Liver (tissue), 9 donors: ENCODE measurements around the gene TMEM63A. TPM values are rescaled to one million over a fixed set of nuclear protein-coding genes. Genes with fewer than 3 reads are reported as not detected.

Source experiments
- DNase-seq: peaks from one replicate; pipeline ENCODE4 v3.0.0-alpha.2; 2017; ENCODE audit warnings: low spot score
- H3K27ac ChIP-seq, 2 donors: one replicate each; pipeline ENCODE4 v1.7.0; 2013; ENCODE audit warnings: inconsistent platforms in 2 of 2, low read length in 2 of 2, control low read depth in 1 of 2, low read depth in 1 of 2, mild to moderate bottlenecking in 1 of 2
- H3K27me3 ChIP-seq, 4 donors: one replicate each; pipeline versions ENCODE4 v1.6.1 to v1.7.0; 2013; ENCODE audit warnings: low read length in 3 of 4, inconsistent platforms in 1 of 4, mild to moderate bottlenecking in 1 of 4, moderate library complexity in 1 of 4; ENCODE audit not compliant: control insufficient read depth in 4 of 4, insufficient read depth in 4 of 4
- H3K36me3 ChIP-seq, 4 donors: one replicate each; pipeline versions ENCODE4 v1.6.1 to v1.7.0; 2013; ENCODE audit warnings: low read length in 3 of 4, mild to moderate bottlenecking in 3 of 4, low read depth in 1 of 4, moderate library complexity in 1 of 4; ENCODE audit not compliant: control insufficient read depth in 4 of 4, insufficient read depth in 3 of 4
- H3K4me1 ChIP-seq, 4 donors: one replicate each; pipeline versions ENCODE4 v1.6.1 to v1.7.0; 2013; ENCODE audit warnings: low read length in 3 of 4, mild to moderate bottlenecking in 3 of 4, moderate library complexity in 1 of 4; ENCODE audit not compliant: control insufficient read depth in 4 of 4, insufficient read depth in 4 of 4
- H3K4me3 ChIP-seq, 3 donors: one replicate each; pipeline versions ENCODE4 v1.6.1 to v1.7.0; 2013; ENCODE audit warnings: low read length in 3 of 3, control low read depth in 1 of 3, low read depth in 1 of 3, mild to moderate bottlenecking in 1 of 3
- H3K9ac ChIP-seq, 2 donors: one replicate each; pipeline ENCODE4 v1.7.0; 2013; ENCODE audit warnings: low read length in 2 of 2, mild to moderate bottlenecking in 2 of 2, moderate library complexity in 2 of 2, control low read depth in 1 of 2, low read depth in 1 of 2
- H3K9me3 ChIP-seq, 4 donors: one replicate each; pipeline versions ENCODE4 v1.6.1 to v1.7.0; 2013; ENCODE audit warnings: low read length in 3 of 4; ENCODE audit not compliant: control insufficient read depth in 4 of 4
- EGR1 ChIP-seq, 2 donors: IDR thresholded peaks; 2 replicates each; pipeline ENCODE4 v1.6.1; 2016 to 2018; ENCODE audit warnings: antibody characterized with exemption in 2 of 2, low read depth in 2 of 2
- FOXA1 ChIP-seq: IDR thresholded peaks from 2 replicates; pipeline ENCODE4 v1.6.1; 2016; ENCODE audit warnings: antibody characterized with exemption
- FOXA2 ChIP-seq: IDR thresholded peaks from 2 replicates; pipeline ENCODE4 v1.6.1; 2016; ENCODE audit warnings: antibody characterized with exemption
- GABPA ChIP-seq, 2 donors: IDR thresholded peaks in 1 of 2; conservative IDR thresholded peaks in 1 of 2; 2 replicates each; pipeline ENCODE4 v1.6.1; 2016; ENCODE audit warnings: antibody characterized with exemption in 2 of 2, mild to moderate bottlenecking in 1 of 2, moderate library complexity in 1 of 2
- HNF4A ChIP-seq, 2 donors: conservative IDR thresholded peaks; 2 replicates each; pipeline ENCODE4 v1.6.1; 2016; ENCODE audit warnings: antibody characterized with exemption in 2 of 2, mild to moderate bottlenecking in 2 of 2
- HNF4G ChIP-seq: IDR thresholded peaks from 2 replicates; pipeline ENCODE4 v1.6.1; 2016; ENCODE audit warnings: antibody characterized with exemption
- JUND ChIP-seq, 2 donors: IDR thresholded peaks; 2 replicates each; pipeline ENCODE4 v1.6.1; 2016; ENCODE audit warnings: antibody characterized with exemption in 2 of 2
- NR2F2 ChIP-seq: IDR thresholded peaks from 2 replicates; pipeline ENCODE4 v1.6.1; 2016; ENCODE audit warnings: antibody characterized with exemption
- RAD21 ChIP-seq, 2 donors: IDR thresholded peaks; 2 replicates each; pipeline ENCODE4 v1.6.1; 2016; ENCODE audit warnings: antibody characterized with exemption in 2 of 2, mild to moderate bottlenecking in 2 of 2
- RXRA ChIP-seq, 2 donors: IDR thresholded peaks; 2 replicates each; pipeline ENCODE4 v1.6.1; 2017 to 2018; ENCODE audit warnings: antibody characterized with exemption in 2 of 2, mild to moderate bottlenecking in 1 of 2
- SP1 ChIP-seq: IDR thresholded peaks from 2 replicates; pipeline ENCODE4 v1.6.1; 2018; ENCODE audit warnings: antibody characterized with exemption, mild to moderate bottlenecking
- TAF1 ChIP-seq: conservative IDR thresholded peaks from 2 replicates; pipeline ENCODE4 v1.6.1; 2016; ENCODE audit warnings: antibody characterized with exemption, mild to moderate bottlenecking
- YY1 ChIP-seq: IDR thresholded peaks from 2 replicates; pipeline ENCODE4 v1.6.1; 2016; ENCODE audit warnings: antibody characterized with exemption, mild to moderate bottlenecking
- WGBS: extraction: QIAGEN DNeasy Blood & Tissue Kit; methylation state at CpG from one replicate; pipeline ENCODE4 v1.1.7; 2013; 5-methylcytosine and 5-hydroxymethylcytosine counted together
- polyA plus RNA-seq, 2 donors: library from polyadenylated mRNA; stranded (reverse) in 1 of 2; unstranded in 1 of 2; fragments of 200-250 nt in 1 of 2; fragments of >200 nt in 1 of 2; fragmentation: Nextera tagmentation in 1 of 2; extraction: Ambion mirVana in 1 of 2; gene quantifications; one replicate each; pipeline versions ENCODE4 v1.2.1 to v1.2.3, GENCODE V29; 2013 to 2015
- total RNA-seq, 2 donors: library from RNA; depleted of rRNA; stranded (reverse); fragments of >200 nt; gene quantifications; one replicate each; pipeline ENCODE4 v1.2.3, GENCODE V29; 2014
- TF ChIP-seq, protein P1 (sequence below): IDR thresholded peaks from 2 replicates; pipeline ENCODE4 v1.6.1; 2016; ENCODE audit warnings: antibody characterized with exemption
- TF ChIP-seq, protein P2 (sequence below): IDR thresholded peaks from 2 replicates; pipeline ENCODE4 v1.6.1; 2016; ENCODE audit warnings: antibody characterized with exemption, mild to moderate bottlenecking
- TF ChIP-seq, protein P3 (sequence below): IDR thresholded peaks from 2 replicates; pipeline ENCODE4 v1.6.1; 2016; ENCODE audit warnings: antibody characterized with exemption
- TF ChIP-seq, protein P4 (sequence below): fragments of 150-350 bp; IDR thresholded peaks from 2 replicates; pipeline ENCODE4 v1.5.1; 2017; ENCODE audit warnings: improper control_type of control experiment, low read depth, low read length; ENCODE audit not compliant: missing input control
- TF ChIP-seq, protein P5 (sequence below): IDR thresholded peaks from 2 replicates; pipeline ENCODE4 v1.6.1; 2016; ENCODE audit warnings: antibody characterized with exemption
- donor health status: healthy.
- donor health status: healthy.
- donor health status: healthy.
- donor health status: healthy.
- donor health status: healthy.

Gene TMEM63A
- total and polyA plus RNA-seq, 4 donors = 9.6 to 54.0 (median 11.6) TPM

DNA sequence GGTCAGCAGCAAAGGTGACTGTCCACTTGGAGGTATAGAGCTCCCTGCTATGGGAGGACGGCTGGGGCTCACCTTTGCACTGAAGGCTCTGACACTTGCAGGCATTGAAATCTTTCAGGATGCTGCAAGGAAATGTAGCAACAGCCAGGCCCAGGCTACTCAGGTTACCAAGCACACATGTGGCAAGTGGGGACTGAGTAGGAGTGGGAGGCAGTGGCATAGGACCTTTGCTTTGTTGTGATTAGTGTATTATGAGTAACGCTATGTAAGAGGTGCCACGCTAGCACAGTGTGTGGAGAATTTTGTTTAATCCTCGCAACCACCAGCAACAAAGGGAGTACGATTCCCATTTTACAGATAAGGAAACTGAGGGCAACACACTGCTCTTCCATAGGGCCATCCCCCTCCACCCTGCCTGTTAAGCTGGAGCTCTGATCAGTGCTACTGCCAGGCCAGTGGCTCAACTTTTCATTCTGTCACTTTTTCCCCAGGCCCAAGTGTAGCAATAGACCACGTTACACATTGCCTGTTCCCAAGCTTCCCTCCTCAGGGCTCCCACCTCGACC lies 21.2 kb downstream of the TMEM63A start:
- no peak for DNase-seq
- H3K9ac ChIP-seq = no peak overlapping the region
- H3K4me3 ChIP-seq = no peak overlapping the region
- no peak overlapping the region for H3K27ac ChIP-seq
- no peaks in the 10 kb centered on the region for H3K4me1 ChIP-seq
- no peaks in the 10 kb centered on the region for H3K27me3 ChIP-seq
- WGBS = 92% methylated on average over 7 of the region's 7 CpGs
- H3K9me3 ChIP-seq = no peaks in the 10 kb centered on the region
- no peak for TF ChIP-seq NR2F2
- TF ChIP-seq JUND (IDR thresholded peaks at IDR 0.05) = no peak
- TF ChIP-seq, protein P1, sequence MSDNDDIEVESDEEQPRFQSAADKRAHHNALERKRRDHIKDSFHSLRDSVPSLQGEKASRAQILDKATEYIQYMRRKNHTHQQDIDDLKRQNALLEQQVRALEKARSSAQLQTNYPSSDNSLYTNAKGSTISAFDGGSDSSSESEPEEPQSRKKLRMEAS = no peak
- no peak for TF ChIP-seq EGR1 (IDR thresholded peaks at IDR 0.05; ENCODE audit: low read depth in 2 of 2)
- TF ChIP-seq FOXA2 = no peak
- no peak for TF ChIP-seq FOXA1
- TF ChIP-seq SP1 = no peak
- no peak for TF ChIP-seq GABPA (IDR thresholded peaks at IDR 0.05 in 1 of 2, conservative IDR thresholded peaks at IDR 0.05 in 1 of 2)
- no peak for TF ChIP-seq RXRA (IDR thresholded peaks at IDR 0.05)
- no peak for TF ChIP-seq YY1
- TF ChIP-seq, protein P2, sequence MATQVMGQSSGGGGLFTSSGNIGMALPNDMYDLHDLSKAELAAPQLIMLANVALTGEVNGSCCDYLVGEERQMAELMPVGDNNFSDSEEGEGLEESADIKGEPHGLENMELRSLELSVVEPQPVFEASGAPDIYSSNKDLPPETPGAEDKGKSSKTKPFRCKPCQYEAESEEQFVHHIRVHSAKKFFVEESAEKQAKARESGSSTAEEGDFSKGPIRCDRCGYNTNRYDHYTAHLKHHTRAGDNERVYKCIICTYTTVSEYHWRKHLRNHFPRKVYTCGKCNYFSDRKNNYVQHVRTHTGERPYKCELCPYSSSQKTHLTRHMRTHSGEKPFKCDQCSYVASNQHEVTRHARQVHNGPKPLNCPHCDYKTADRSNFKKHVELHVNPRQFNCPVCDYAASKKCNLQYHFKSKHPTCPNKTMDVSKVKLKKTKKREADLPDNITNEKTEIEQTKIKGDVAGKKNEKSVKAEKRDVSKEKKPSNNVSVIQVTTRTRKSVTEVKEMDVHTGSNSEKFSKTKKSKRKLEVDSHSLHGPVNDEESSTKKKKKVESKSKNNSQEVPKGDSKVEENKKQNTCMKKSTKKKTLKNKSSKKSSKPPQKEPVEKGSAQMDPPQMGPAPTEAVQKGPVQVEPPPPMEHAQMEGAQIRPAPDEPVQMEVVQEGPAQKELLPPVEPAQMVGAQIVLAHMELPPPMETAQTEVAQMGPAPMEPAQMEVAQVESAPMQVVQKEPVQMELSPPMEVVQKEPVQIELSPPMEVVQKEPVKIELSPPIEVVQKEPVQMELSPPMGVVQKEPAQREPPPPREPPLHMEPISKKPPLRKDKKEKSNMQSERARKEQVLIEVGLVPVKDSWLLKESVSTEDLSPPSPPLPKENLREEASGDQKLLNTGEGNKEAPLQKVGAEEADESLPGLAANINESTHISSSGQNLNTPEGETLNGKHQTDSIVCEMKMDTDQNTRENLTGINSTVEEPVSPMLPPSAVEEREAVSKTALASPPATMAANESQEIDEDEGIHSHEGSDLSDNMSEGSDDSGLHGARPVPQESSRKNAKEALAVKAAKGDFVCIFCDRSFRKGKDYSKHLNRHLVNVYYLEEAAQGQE = no peak
- TF ChIP-seq HNF4A (conservative IDR thresholded peaks at IDR 0.05) = no peak
- peaks cover 17 to 67% (median 46%) of the 10 kb centered on the region in 4 donors for H3K36me3 ChIP-seq

DNA sequence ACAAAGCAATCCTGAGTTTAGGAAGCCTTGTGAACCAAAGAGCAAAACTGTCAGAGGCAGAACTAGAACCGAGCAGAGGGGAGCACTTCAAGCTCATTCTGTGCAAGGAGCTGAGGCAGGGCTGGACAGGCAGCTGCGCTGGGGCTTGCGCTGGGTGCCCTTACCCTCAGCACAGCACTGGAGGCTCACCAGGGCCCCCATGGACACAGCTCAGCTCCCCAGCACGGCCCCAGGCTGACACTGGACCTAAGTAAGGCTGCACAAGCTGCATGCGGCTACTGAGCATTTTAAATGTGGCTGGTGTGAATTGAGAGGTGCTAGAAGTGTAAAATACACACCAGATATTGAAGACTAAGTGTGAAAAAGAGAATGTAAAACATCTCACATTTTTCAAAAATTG lies 22.1 kb downstream of the TMEM63A start:
- H3K9me3 ChIP-seq = no peaks in the 10 kb centered on the region
- H3K9ac ChIP-seq = no peak overlapping the region
- H3K4me3 ChIP-seq = no peak overlapping the region
- no peaks in the 10 kb centered on the region for H3K27me3 ChIP-seq
- WGBS = 95% methylated on average over 5 of the region's 5 CpGs
- TF ChIP-seq GABPA (IDR thresholded peaks at IDR 0.05 in 1 of 2, conservative IDR thresholded peaks at IDR 0.05 in 1 of 2) (no peak), FOXA1 (no peak), HNF4G (no peak), NR2F2 (no peak), JUND (IDR thresholded peaks at IDR 0.05) (no peak), RAD21 (IDR thresholded peaks at IDR 0.05) (no peak), HNF4A (conservative IDR thresholded peaks at IDR 0.05) (no peak), EGR1 (IDR thresholded peaks at IDR 0.05; ENCODE audit: low read depth in 2 of 2) (no peak), SP1 (no peak), FOXA2 (no peak), YY1 (no peak), RXRA (IDR thresholded peaks at IDR 0.05) (no peak), TAF1 (no peak)
- TF ChIP-seq, protein P3, sequence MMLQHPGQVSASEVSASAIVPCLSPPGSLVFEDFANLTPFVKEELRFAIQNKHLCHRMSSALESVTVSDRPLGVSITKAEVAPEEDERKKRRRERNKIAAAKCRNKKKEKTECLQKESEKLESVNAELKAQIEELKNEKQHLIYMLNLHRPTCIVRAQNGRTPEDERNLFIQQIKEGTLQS = no peak
- TF ChIP-seq, protein P4, sequence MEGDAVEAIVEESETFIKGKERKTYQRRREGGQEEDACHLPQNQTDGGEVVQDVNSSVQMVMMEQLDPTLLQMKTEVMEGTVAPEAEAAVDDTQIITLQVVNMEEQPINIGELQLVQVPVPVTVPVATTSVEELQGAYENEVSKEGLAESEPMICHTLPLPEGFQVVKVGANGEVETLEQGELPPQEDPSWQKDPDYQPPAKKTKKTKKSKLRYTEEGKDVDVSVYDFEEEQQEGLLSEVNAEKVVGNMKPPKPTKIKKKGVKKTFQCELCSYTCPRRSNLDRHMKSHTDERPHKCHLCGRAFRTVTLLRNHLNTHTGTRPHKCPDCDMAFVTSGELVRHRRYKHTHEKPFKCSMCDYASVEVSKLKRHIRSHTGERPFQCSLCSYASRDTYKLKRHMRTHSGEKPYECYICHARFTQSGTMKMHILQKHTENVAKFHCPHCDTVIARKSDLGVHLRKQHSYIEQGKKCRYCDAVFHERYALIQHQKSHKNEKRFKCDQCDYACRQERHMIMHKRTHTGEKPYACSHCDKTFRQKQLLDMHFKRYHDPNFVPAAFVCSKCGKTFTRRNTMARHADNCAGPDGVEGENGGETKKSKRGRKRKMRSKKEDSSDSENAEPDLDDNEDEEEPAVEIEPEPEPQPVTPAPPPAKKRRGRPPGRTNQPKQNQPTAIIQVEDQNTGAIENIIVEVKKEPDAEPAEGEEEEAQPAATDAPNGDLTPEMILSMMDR = no peak
- TF ChIP-seq, protein P2 = no peak
- TF ChIP-seq, protein P1 = no peak
- TF ChIP-seq, protein P5, sequence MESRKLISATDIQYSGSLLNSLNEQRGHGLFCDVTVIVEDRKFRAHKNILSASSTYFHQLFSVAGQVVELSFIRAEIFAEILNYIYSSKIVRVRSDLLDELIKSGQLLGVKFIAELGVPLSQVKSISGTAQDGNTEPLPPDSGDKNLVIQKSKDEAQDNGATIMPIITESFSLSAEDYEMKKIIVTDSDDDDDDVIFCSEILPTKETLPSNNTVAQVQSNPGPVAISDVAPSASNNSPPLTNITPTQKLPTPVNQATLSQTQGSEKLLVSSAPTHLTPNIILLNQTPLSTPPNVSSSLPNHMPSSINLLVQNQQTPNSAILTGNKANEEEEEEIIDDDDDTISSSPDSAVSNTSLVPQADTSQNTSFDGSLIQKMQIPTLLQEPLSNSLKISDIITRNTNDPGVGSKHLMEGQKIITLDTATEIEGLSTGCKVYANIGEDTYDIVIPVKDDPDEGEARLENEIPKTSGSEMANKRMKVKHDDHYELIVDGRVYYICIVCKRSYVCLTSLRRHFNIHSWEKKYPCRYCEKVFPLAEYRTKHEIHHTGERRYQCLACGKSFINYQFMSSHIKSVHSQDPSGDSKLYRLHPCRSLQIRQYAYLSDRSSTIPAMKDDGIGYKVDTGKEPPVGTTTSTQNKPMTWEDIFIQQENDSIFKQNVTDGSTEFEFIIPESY = no peak
- H3K27ac ChIP-seq = no peak overlapping the region
- DNase-seq = no peak
- H3K4me1 ChIP-seq = no peaks in the 10 kb centered on the region
- H3K36me3 ChIP-seq = peaks cover 17 to 64% (median 44%) of the 10 kb centered on the region in 4 donors
